Endothelial cell (in vitro differentiated cells): Measurements from ENCODE around the gene C9orf85. TPM values are rescaled to one million over a fixed set of nuclear protein-coding genes. Genes with fewer than 3 reads are reported as not detected.

ENCODE experiments used
- DNase-seq: peaks from one replicate; pipeline ENCODE4 v3.0.0; 2021; ENCODE audit warnings: low spot score
- H3K27ac Mint-ChIP-seq: one replicate; pipeline ENCODE4 v1.8.0; 2021; ENCODE audit warnings: mixed read lengths, inconsistent platforms; ENCODE audit not compliant: unreplicated experiment
- H3K27me3 Mint-ChIP-seq: one replicate; pipeline ENCODE4 v1.8.0; 2021; ENCODE audit warnings: mild to moderate bottlenecking, moderate library complexity, mixed read lengths, inconsistent platforms; ENCODE audit not compliant: unreplicated experiment
- H3K36me3 Mint-ChIP-seq: one replicate; pipeline ENCODE4 v1.8.0; 2021; ENCODE audit warnings: mild to moderate bottlenecking, low read depth, mixed read lengths, inconsistent platforms; ENCODE audit not compliant: unreplicated experiment
- H3K4me1 Mint-ChIP-seq: one replicate; pipeline ENCODE4 v1.8.0; 2021; ENCODE audit warnings: mild to moderate bottlenecking, mixed read lengths, inconsistent platforms; ENCODE audit not compliant: unreplicated experiment
- H3K4me3 Mint-ChIP-seq: one replicate; pipeline ENCODE4 v1.8.0; 2021; ENCODE audit warnings: mild to moderate bottlenecking, mixed read lengths, inconsistent platforms; ENCODE audit not compliant: unreplicated experiment
- H3K9me3 Mint-ChIP-seq: one replicate; pipeline ENCODE4 v1.8.0; 2021; ENCODE audit warnings: mixed read lengths, inconsistent platforms; ENCODE audit not compliant: unreplicated experiment
- CTCF ChIP-seq: fragments of 200-600 bp; sonication (generic); IDR thresholded peaks from one replicate; pipeline ENCODE4 v1.5.0; 2021; ENCODE audit warnings: antibody characterized with exemption; ENCODE audit not compliant: unreplicated experiment
- long read RNA-seq: library from polyadenylated mRNA; unstranded; transcript quantifications from one replicate; pipeline ENCODE4 v2.0.0, GENCODE V29; 2020; ENCODE audit not compliant: unreplicated experiment
- total RNA-seq: library from RNA; stranded (reverse); fragmentation: NEBNext Ultra II Directional; extraction: Animal tissue kit (Norgen Biotek cat#: 25700); gene quantifications from one replicate; pipeline ENCODE4 v1.2.1, GENCODE V29; 2021; ENCODE audit not compliant: unreplicated experiment

Gene C9orf85, protein sequence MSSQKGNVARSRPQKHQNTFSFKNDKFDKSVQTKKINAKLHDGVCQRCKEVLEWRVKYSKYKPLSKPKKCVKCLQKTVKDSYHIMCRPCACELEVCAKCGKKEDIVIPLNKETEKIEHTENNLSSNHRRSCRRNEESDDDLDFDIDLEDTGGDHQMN
- total RNA-seq = 12.2 TPM
- long read RNA-seq, partial matches to known transcripts = 0 of 6 reads
- long read RNA-seq, other reads (novel, unspliced or antisense) = 1 of 6 reads

GRCh38 chr9:71911061-71911907 is at the start of gene C9orf85, which contains the start of gene ABHD17B:
TSS of gene C9orf85 (plus strand) at chr9:71911639. CDS start at chr9:71911735, 96 bp downstream.
TSS of gene ABHD17B (minus strand) at chr9:71911193. CDS start at chr9:71875080, 36,113 bp downstream.
- Mint-ChIP-seq H3K36me3 (peaks cover 6% of the 10 kb centered on the region), H3K4me3 (peak within 1 kb of the TSS; percentile 100), H3K4me1 (peaks cover 44% of the 10 kb centered on the region), H3K27ac (peak within 1 kb of the TSS; percentile 97), H3K27me3 (peaks cover 11% of the 10 kb centered on the region), H3K9me3 (no peaks in the 10 kb centered on the region)
- DNase-seq = peak; percentile 98
- no peak for TF ChIP-seq CTCF

DNA sequence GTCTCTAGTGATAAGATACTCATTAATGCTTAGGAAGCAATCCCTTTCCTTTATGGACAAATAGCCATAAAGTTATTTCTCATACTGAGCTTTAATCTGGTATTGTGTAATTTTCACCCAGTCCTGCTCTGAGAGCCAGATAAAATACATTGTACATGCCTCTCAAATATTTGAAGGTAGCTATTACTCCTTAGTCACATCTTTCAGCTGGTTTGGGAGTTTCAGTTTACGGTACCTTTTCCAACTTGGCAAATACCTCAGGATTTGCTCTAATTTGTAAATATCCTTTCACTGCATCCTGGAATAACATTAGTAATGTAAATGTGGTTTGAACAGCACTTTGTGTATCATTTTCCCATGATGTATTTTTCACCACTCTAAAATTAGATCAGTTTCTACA is 47.8 kb upstream of the C9orf85 start:
- Mint-ChIP-seq H3K4me3 (no peak overlapping the region), H3K4me1 (no peaks in the 10 kb centered on the region), H3K9me3 (no peaks in the 10 kb centered on the region), H3K27ac (no peak overlapping the region), H3K36me3 (peaks cover 9% of the 10 kb centered on the region), H3K27me3 (no peaks in the 10 kb centered on the region)
- no peak for TF ChIP-seq CTCF
- DNase-seq = no peak

- no peak for TF ChIP-seq CTCF
- H3K4me3 Mint-ChIP-seq = no peak overlapping the region
- H3K27me3 Mint-ChIP-seq = no peaks in the 10 kb centered on the region
- no peak for DNase-seq
- H3K36me3 Mint-ChIP-seq = no peaks in the 10 kb centered on the region
- no peaks in the 10 kb centered on the region for H3K9me3 Mint-ChIP-seq
- peaks cover 9% of the 10 kb centered on the region for H3K4me1 Mint-ChIP-seq
- H3K27ac Mint-ChIP-seq = no peak overlapping the region
Measured at GRCh38 chr9:71875345-71875744, 36.1 kb upstream of the C9orf85 start.

DNA sequence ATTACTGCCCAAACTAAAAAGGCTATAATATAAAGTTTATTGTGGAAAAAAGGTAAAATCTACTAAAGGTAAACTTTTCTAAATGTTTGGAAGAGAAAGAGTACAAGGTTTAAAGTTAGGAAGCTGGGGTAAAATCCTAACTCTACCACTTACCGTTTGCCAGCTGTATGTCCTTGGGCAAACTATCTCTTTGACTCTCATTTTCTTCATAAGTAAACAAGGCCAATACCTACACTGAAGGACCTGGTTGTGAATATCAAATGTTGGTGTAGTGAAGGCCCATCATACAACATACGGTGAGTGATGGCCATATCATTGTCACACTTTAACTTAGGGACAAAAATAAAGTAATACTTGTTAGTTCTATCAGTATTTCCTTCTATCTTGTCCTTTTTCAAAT is 35.3 kb upstream of the C9orf85 start:
- Mint-ChIP-seq H3K9me3 (no peaks in the 10 kb centered on the region), H3K27me3 (no peaks in the 10 kb centered on the region), H3K4me3 (no peak overlapping the region), H3K27ac (no peak overlapping the region), H3K4me1 (peaks cover 9% of the 10 kb centered on the region), H3K36me3 (no peaks in the 10 kb centered on the region)
- TF ChIP-seq CTCF = no peak
- no peak for DNase-seq

GRCh38 chr9:71876829-71877228 is 34.6 kb upstream of the C9orf85 start:
- peaks cover 9% of the 10 kb centered on the region for H3K4me1 Mint-ChIP-seq
- DNase-seq = no peak
- H3K27me3 Mint-ChIP-seq = no peaks in the 10 kb centered on the region
- no peak overlapping the region for H3K4me3 Mint-ChIP-seq
- no peaks in the 10 kb centered on the region for H3K36me3 Mint-ChIP-seq
- no peak for TF ChIP-seq CTCF
- no peak overlapping the region for H3K27ac Mint-ChIP-seq
- no peaks in the 10 kb centered on the region for H3K9me3 Mint-ChIP-seq
